SU-DHL-6 (cell line): Measurements from ENCODE around the gene IL22RA2.
A peak's percentile ranks its signal among the peaks of the same experiment; 100 is the strongest.

Experiments used
- H2AFZ ChIP-seq: fragments of 200-600 bp; sonication (generic); 2 replicates; pipeline ENCODE4 v1.6.1; 2014; ENCODE audit warnings: low read depth, mild to moderate bottlenecking, moderate library complexity, mixed read lengths, antibody characterized with exemption, low read length; ENCODE audit not compliant: severe bottlenecking
- H3F3A ChIP-seq: fragments of 200-600 bp; shearing (Covaris generic); 2 replicates; pipeline ENCODE4 v1.6.0; 2016; ENCODE audit warnings: antibody characterized with exemption, mild to moderate bottlenecking; ENCODE audit not compliant: insufficient read depth
- H3K27ac ChIP-seq: fragments of 200-600 bp; sonication (generic); 2 replicates; pipeline ENCODE4 v1.5.1; 2016; ENCODE audit warnings: low read depth, mild to moderate bottlenecking, low read length, moderate library complexity, mixed read lengths
- H3K27me3 ChIP-seq: fragments of 200-600 bp; sonication (generic), shearing (Covaris generic); 2 replicates; pipeline ENCODE4 v1.6.0; 2014; ENCODE audit warnings: mild to moderate bottlenecking, low read length
- H3K36me3 ChIP-seq: fragments of 200-600 bp; sonication (generic); 2 replicates; pipeline ENCODE4 v1.6.1; 2014; ENCODE audit warnings: mild to moderate bottlenecking, low read length, mixed read lengths
- H3K4me2 ChIP-seq: fragments of 300-600, 200-600 bp; shearing (Covaris generic), sonication (generic); 2 replicates; pipeline ENCODE4 v1.6.0; 2014; ENCODE audit warnings: low read length, low read depth, mild to moderate bottlenecking; ENCODE audit not compliant: poor library complexity, severe bottlenecking
- H3K4me3 ChIP-seq: fragments of 200-600 bp; sonication (generic); 2 replicates; pipeline ENCODE4 v1.5.1; 2014; ENCODE audit warnings: antibody characterized with exemption, low read length, mild to moderate bottlenecking, mixed read lengths; ENCODE audit not compliant: insufficient read depth, poor library complexity, severe bottlenecking
- H3K79me2 ChIP-seq: fragments of 200-600 bp; sonication (generic); 2 replicates; pipeline ENCODE4 v1.6.1; 2014; ENCODE audit warnings: mild to moderate bottlenecking, low read length, moderate library complexity; ENCODE audit not compliant: insufficient read depth
- H3K9ac ChIP-seq: fragments of 200-600 bp; sonication (generic); 2 replicates; pipeline ENCODE4 v1.7.0; 2014; ENCODE audit warnings: mild to moderate bottlenecking, low read length
- H3K9me2 ChIP-seq: fragments of 200-600 bp; sonication (generic); replicated peaks from 2 replicates; pipeline ENCODE4 v1.6.1; 2014; ENCODE audit warnings: low read length; ENCODE audit not compliant: insufficient read depth
- H3K9me3 ChIP-seq: fragments of 200-600 bp; sonication (generic); 2 replicates; pipeline ENCODE4 v1.6.1; 2014; ENCODE audit warnings: low read length, mixed read lengths; ENCODE audit not compliant: insufficient read depth
- H4K20me1 ChIP-seq: fragments of 200-600 bp; sonication (generic); 2 replicates; pipeline ENCODE4 v1.6.1; 2014; ENCODE audit warnings: low read depth, mild to moderate bottlenecking, antibody characterized with exemption, low read length, moderate library complexity, mixed read lengths
- CTCF ChIP-seq: fragments of 200-600 bp; sonication (generic); IDR thresholded peaks from one replicate; pipeline ENCODE4 v1.5.1; 2017; ENCODE audit warnings: antibody characterized with exemption, mild to moderate bottlenecking, low read length, moderate library complexity; ENCODE audit not compliant: insufficient read depth, poor library complexity, severe bottlenecking
- EZH2phosphoT487 ChIP-seq: fragments of 200-600 bp; sonication (generic), shearing (Covaris generic); conservative IDR thresholded peaks from 2 replicates; pipeline ENCODE4 v1.6.1; 2018; ENCODE audit warnings: mild to moderate bottlenecking, antibody characterized with exemption, low read length, moderate library complexity, mixed read lengths

The IL22RA2 gene

GRCh38 chr6:137218917-137219663, 45.6 kb upstream of the IL22RA2 start, which contains the start of gene IFNGR1:
Gene IFNGR1 (minus strand): TSS chr6:137219385. CDS start chr6:137219327, 58 bp downstream.
- Histone ChIP-seq H4K20me1 (0 out of 2 replicates have a peak, but pooled peaks cover 5% of the 10 kb centered on the region), H3K4me3 (peak within 1 kb of the TSS; percentile 80), H3K9me3 (no peaks in the 10 kb centered on the region), H3K27ac (peak within 1 kb of the TSS; percentile 9; the same call in 1 of the 2 replicates), H3K79me2 (peaks cover 31% of the 10 kb centered on the region), H3F3A (0 out of 2 replicates have a peak, but pooled peaks cover 10% of the 10 kb centered on the region), H3K9ac (peak within 1 kb of the TSS; percentile 65), H3K9me2 (no peaks in the 10 kb centered on the region), H3K27me3 (no peaks in the 10 kb centered on the region), H2AFZ (peak within 1 kb of the TSS; percentile 87), H3K4me2 (peak within 1 kb of the TSS; percentile 87), H3K36me3 (no peaks in the 10 kb centered on the region)
- TF ChIP-seq CTCF (no peak), EZH2phosphoT487 (no peak)

- no peaks in the 10 kb centered on the region for H3K9me2 ChIP-seq
- no peak overlapping the region; the same call in 1 of the 2 replicates for H3K27ac ChIP-seq
- no peaks in the 10 kb centered on the region for H3K9me3 ChIP-seq
- H3K9ac ChIP-seq, result peak overlapping the region; percentile 65
- no peaks in the 10 kb centered on the region for H3K36me3 ChIP-seq
- peaks cover 35% of the 10 kb centered on the region for H3K79me2 ChIP-seq
- 0 out of 2 replicates have a peak, but pooled peaks cover 4% of the 10 kb centered on the region for H3F3A ChIP-seq
- no peaks in the 10 kb centered on the region for H3K27me3 ChIP-seq
- TF ChIP-seq EZH2phosphoT487, result no peak
- no peak for TF ChIP-seq CTCF
- 0 out of 2 replicates have a peak, but pooled peaks cover 5% of the 10 kb centered on the region for H4K20me1 ChIP-seq
- peak overlapping the region; percentile 87 for H2AFZ ChIP-seq
- H3K4me2 ChIP-seq, result peak overlapping the region; percentile 87
- H3K4me3 ChIP-seq, result peak overlapping the region; percentile 80
Observed at GRCh38 chr6:137218473-137218916, 45.1 kb upstream of the IL22RA2 start.

DNA sequence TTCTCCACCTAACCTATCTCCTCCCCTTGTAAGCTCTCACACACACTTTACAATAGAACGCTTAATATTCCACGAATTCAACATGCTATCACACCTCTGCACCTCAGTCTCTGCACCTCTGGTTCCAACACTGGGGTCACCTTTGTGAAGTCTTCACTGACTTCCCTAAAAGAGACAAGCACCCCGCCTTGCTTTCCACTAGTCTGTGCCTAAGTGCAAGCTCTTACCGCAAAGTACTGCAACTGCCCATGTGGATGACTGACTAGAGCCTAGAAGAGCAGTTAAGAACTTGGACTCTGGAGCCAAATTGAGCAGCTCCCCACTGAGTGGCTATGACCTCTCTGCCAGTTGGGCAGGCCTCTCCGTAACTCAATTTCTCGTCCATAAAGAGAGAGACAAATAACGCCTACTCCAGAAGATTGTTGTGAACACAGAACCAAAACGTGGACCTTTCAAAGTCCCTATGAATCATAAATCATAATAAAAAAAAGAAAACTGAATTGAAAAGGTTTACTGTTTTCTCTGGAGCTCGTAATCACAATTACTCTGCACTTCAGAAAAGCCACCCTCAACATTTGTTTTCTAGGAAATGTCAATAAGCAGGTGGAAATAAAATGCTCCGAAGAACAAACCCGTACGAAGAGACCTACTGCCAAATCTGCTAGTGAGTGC, 44.5 kb upstream of the IL22RA2 start:
- Histone ChIP-seq H4K20me1 (0 out of 2 replicates have a peak, but pooled peaks cover 5% of the 10 kb centered on the region), H3K27me3 (no peaks in the 10 kb centered on the region), H3K79me2 (peaks cover 40% of the 10 kb centered on the region), H3K4me3 (peak overlapping the region; percentile 80), H3K36me3 (no peaks in the 10 kb centered on the region), H3K9me3 (no peaks in the 10 kb centered on the region), H3K9me2 (no peaks in the 10 kb centered on the region), H3K27ac (no peak overlapping the region), H3F3A (no peaks in the 10 kb centered on the region), H3K9ac (peak overlapping the region; percentile 65), H3K4me2 (peak overlapping the region; percentile 87), H2AFZ (no peak overlapping the region)
- TF ChIP-seq CTCF, result no peak
